Umbilical cord (tissue), 2 donors: ENCODE measurements around the gene PLEKHH1. TPM values are rescaled to one million over a fixed set of nuclear protein-coding genes. Genes with fewer than 3 reads are reported as not detected.

Experiments
- DNase-seq: peaks from one replicate; pipeline ENCODE4 v3.0.0-alpha.2; 2015; ENCODE audit warnings: low spot score
- total RNA-seq: library from RNA; depleted of rRNA; stranded (reverse); fragments of >200 nt; gene quantifications from one replicate; pipeline ENCODE4 v1.2.3, GENCODE V29; 2014; ENCODE audit warnings: low replicate concordance; ENCODE audit not compliant: insufficient read depth

The PLEKHH1 gene
- total RNA-seq, 1 donor from 2014 or later = 3.4 TPM

- no peak for DNase-seq
Measured at GRCh38 chr14:67562025-67562775, 29.1 kb downstream of the PLEKHH1 start.

- no peak for DNase-seq
Measured at GRCh38 chr14:67562776-67563150, 29.7 kb downstream of the PLEKHH1 start.

GRCh38 chr14:67564236-67564635, 31.1 kb downstream of the PLEKHH1 start:
- DNase-seq = no peak

GRCh38 chr14:67566908-67567307, 33.8 kb downstream of the PLEKHH1 start:
- DNase-seq = peak; percentile 37

- no peak for DNase-seq
Measured at GRCh38 chr14:67567654-67568053, 34.6 kb downstream of the PLEKHH1 start.

- no peak for DNase-seq
Measured at GRCh38 chr14:67569011-67569650, 36.0 kb downstream of the PLEKHH1 start.

- DNase-seq = no peak
Measured at GRCh38 chr14:67569651-67570290, 36.7 kb downstream of the PLEKHH1 start.

GRCh38 chr14:67570453-67570852, 37.4 kb downstream of the PLEKHH1 start:
- no peak for DNase-seq

- peak; percentile 48 for DNase-seq
Measured at GRCh38 chr14:67571275-67571990, 38.3 kb downstream of the PLEKHH1 start.

- DNase-seq = no peak
Measured at GRCh38 chr14:67571991-67572323, 38.9 kb downstream of the PLEKHH1 start.

GRCh38 chr14:67572608-67573007, 39.5 kb downstream of the PLEKHH1 start:
- DNase-seq = no peak

- DNase-seq = no peak
Measured at GRCh38 chr14:67573228-67574010, 40.3 kb downstream of the PLEKHH1 start.

- no peak for DNase-seq
Measured at GRCh38 chr14:67574156-67574555, 41.1 kb downstream of the PLEKHH1 start.

- no peak for DNase-seq
Measured at GRCh38 chr14:67574806-67575205, 41.7 kb downstream of the PLEKHH1 start.

- DNase-seq = no peak
Measured at GRCh38 chr14:67575684-67576083, 42.6 kb downstream of the PLEKHH1 start.

GRCh38 chr14:67576216-67576955, 43.3 kb downstream of the PLEKHH1 start:
- DNase-seq = no peak

- DNase-seq = no peak
Measured at GRCh38 chr14:67577181-67577808, 44.2 kb downstream of the PLEKHH1 start.

- no peak for DNase-seq
Measured at GRCh38 chr14:67577909-67578749, 45.0 kb downstream of the PLEKHH1 start.

GRCh38 chr14:67579040-67579439, 46.0 kb downstream of the PLEKHH1 start:
- no peak for DNase-seq
